NK-92 treated with Interleukin-12 subunit alpha and Interleukin-12 subunit beta, amount 100 ng/mL, for 24 hours (cell line): ENCODE measurements around the gene POTEF.
"Not testable (repeated sequence)": the region's sequence is repeated elsewhere in the genome, so short reads cannot be mapped to it uniquely, and the experiment has no call there.

Experiments used
- DNase-seq: peaks from one replicate; lab custom pipeline; 2025; lab: John Stamatoyannopoulos, UW

The POTEF gene

GRCh38 chr2:130129120-130129829, at the start of gene POTEF:
Gene POTEF, minus strand, starts transcription at chr2:130129222. Its CDS starts 8,707 bp downstream, at chr2:130120515.
- DNase-seq, result not testable (repeated sequence)

GRCh38 chr2:130174866-130175265, 45.8 kb upstream of the POTEF start:
- not testable (repeated sequence) for DNase-seq

- no peak for DNase-seq
Measured at GRCh38 chr2:130169896-130170295, 40.9 kb upstream of the POTEF start.

DNA sequence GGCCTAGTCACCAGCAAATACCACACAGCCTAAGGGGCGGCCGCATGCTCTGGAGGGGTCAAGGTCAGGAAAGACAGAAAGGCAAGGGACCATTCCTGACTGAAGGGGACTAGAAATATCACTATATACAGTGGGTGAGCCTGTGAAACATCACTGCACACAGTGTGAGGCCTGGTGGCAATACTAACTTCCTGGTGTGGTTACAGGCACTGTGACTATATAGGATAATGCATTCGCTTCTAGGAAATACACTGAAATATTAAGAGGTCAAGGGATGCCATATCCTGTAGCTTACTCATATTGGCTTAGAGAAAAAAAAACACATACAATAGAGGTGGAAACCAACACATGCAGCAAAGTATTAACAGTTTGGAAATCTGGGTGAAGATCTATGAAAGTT, 40.1 kb upstream of the POTEF start:
- not testable (repeated sequence) for DNase-seq

- DNase-seq, result not testable (repeated sequence)
Measured at GRCh38 chr2:130166611-130167010, 37.6 kb upstream of the POTEF start.

GRCh38 chr2:130165293-130166016, 36.4 kb upstream of the POTEF start:
- no peak for DNase-seq

- DNase-seq, result no peak
Measured at GRCh38 chr2:130162968-130163367, 33.9 kb upstream of the POTEF start.

GRCh38 chr2:130162486-130162885, 33.5 kb upstream of the POTEF start:
- DNase-seq, result not testable (repeated sequence)

DNA sequence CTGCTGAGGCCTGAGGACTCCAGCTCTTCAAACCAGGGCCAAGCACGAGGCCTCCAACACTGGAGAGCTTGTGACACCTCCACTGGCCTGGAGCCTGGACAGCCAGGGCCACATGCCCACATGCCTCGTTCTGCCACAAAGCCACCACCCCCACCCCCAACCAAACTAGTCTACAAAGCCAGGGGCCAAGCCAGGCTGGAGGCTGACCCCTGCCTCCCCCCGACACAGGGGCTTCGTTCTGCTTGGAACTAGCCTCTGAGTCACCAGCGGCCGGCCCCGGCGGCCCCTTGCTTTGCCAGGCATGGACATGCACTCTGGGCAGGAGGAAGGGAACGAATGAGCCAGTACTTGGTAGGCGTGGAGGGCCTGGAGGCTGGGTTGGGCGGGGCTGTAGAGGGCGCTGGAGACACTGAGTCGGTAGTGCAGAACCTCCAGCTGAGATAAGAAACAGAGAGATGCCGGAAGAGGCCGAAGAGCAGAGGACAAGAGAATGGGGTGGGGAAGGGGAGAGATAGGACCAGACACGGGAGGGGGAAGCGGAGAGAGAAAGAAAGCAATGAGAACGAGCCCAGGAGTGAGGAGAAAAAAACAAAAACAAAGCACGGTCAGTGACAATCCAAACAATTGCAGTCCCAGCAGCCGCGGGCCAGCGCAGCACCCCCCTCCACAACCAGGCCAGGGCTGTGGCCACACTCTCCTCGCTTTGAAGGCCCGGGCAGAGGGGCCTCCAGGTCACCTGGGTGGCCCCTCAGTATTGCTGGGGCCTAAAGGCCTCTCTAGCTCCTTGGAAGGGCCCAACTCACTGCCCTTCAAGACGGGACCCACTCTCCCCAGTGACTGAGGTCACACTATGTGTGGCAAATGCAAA, 32.0 kb upstream of the POTEF start:
- not testable (repeated sequence) for DNase-seq

- no peak for DNase-seq
Measured at GRCh38 chr2:130160131-130160530, 31.1 kb upstream of the POTEF start.

DNA sequence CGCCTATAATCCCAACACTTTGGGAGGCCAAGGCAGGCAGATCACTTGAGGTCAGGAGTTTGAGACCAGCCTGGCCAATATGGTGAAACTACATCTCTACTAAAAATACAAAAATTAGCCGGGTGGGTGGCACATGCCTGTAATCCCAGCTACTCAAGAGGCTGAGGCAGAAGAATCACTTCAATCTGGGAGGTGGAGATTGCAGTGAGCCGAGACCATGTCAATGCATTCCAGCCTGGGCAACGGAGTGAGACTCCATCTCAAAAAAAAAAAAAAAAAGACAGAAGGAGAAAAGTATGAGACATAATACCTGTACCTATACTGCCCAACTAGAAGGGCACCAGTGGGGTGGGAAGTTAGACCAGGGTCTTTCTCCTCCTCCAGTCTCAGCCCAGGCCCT, 30.4 kb upstream of the POTEF start:
- DNase-seq, result not testable (repeated sequence)

DNA sequence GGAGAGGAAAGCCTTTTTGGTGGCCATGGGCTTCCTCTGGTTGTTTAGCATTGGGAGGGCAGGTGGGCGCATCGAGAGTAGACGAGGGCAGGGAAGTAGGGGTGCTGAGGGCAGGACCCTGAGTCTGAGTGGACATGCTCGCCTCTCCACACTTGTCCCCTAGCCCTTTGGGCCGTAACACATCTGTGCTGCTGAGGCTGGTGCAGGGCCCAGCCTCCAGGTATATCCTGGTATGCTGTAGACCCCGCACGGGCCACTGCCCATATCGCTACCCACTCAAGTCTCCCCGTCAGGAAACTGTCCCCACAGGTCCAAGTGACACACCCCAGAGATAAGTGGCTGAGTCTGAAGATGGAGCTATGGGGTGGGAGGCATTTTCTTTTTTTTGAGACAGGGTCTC, 29.6 kb upstream of the POTEF start:
- no peak for DNase-seq

GRCh38 chr2:130157825-130158514, 28.9 kb upstream of the POTEF start:
- not testable (repeated sequence) for DNase-seq

DNA sequence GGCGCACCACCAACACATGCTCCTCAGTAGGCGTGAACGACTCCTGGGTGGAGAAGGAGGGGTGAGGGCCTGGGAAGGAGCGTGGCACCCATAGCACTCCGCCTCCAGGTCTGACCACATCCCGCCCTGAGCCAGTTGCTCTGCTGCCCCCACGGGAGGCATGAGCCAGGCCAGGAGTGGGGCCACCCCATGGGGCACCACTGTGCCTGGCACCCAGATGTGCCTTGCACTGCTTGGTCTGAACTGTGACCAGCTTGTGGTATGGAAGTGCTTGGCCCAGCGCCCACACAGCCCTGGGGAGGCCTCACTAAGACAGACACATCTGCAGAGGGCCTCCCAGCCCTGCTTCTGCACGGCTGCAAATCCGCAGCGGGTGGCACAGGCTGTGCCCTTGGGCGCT, 28.3 kb upstream of the POTEF start:
- not testable (repeated sequence) for DNase-seq

DNA sequence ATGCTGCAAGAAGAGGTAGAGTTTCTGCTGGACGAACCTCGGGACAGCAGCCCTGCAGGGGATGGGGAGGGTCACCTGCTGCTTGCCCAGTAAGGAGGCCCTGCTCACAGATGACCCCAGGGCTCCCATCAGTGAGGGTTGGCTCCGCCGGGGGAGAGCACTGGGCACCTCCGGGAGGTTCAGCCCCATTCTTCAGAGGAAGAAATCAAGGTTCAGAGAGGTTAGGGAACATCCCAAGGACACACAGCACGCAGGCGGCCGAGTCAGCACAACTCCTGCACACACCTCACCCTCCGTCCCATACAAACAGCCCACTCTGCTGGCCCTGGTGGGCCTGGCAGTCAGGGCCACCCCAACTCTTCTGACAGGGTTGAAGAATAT, 27.6 kb upstream of the POTEF start:
- no peak for DNase-seq

DNA sequence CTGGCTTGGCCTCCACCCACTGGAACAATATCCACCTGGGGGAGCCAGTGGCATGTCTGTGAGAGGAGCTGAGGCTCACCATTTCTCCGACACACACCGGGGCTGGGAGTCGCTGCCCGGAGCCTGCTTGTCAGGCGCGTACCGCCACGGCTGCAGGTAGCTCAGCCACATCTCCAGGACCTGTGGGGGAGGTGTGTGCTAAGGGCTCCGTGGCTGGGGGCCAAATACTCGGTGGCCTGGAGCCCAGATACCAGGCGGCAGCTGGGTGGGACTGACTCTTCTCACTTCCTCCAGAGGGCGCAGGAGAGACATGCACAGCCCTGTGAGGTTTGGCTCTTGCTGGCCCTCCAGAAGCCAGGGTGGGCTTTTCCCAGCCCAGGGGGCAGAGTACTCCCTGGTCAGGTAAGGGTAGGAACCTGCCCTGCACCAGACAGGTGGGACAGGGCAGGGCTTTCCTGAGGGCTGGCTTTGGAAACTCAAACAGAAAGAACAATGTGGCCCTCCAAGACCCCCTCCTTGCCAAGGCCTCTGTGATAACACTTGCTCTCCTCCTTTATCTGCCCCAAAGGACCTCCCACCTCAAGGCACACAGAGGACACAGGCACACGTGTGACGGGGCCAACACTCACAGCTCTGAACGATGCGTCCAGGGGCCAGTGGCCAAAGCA, 27.1 kb upstream of the POTEF start:
- DNase-seq, result peak; percentile 18

GRCh38 chr2:130154773-130155765, 26.0 kb upstream of the POTEF start:
- no peak for DNase-seq

DNA sequence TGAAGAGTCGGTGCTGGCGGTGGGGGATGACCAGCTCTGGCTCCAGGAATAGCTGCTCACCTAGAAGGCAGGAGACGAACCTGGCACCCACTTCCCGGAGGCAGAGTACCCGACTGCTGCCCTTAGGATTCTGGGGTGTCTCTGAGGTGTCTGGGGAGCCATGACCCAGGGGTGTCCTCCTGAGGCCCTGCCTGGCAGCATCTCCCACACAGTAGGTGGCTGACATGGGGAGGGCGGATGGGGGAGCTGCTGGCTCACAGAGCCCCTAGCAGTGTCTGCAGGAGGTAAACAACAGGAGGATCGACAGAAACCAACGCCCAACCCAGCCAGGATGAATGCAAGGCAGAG, 25.4 kb upstream of the POTEF start:
- DNase-seq, result not testable (repeated sequence)

DNA sequence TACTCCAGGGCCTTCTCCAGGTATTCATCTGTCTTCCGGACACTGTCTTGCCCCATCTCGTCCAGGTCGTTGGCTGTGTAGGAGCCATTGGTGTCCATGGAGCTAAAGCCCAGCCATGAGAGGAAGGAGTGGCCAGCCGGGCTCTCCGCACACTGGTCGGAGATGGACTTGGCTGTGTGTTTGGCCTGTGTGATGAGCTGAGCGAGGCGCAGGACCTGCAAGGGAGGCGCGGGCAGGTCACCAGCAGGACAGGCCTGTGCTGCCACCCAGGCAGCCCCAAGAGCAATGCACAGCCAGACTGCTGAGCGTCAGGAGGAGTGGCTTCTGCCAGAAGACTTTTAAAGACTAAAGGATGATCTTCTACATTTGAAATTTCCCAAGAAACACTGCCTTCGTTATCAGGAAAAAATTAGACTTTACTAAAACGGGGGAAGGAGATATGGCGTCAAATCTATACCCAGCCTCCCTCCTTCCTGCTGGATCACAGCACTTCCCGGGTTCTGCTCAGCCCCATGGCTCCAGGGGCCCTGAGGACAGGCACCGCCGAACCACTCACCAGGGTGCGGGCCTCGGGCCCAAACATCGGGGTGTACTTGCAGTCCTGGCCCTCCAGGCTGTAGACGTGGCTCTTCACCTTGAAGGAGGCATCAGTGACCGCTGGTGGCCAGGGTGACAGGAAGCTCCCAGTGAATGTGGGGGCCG, 24.9 kb upstream of the POTEF start:
- DNase-seq, result not testable (repeated sequence)
